GM21825 (cell line): Measurements from ENCODE around the gene TBP.
"Not testable (repeated sequence)": the region's sequence is repeated elsewhere in the genome, so short reads cannot be mapped to it uniquely, and the experiment has no call there.

Experiments used
- ATAC-seq: cut with Tn5 transposase; IDR thresholded peaks from one replicate; pipeline ENCODE4 v1.9.1; 2021; ENCODE audit warnings: mild to moderate bottlenecking, moderate library complexity; ENCODE audit not compliant: unreplicated experiment

Gene TBP

DNA sequence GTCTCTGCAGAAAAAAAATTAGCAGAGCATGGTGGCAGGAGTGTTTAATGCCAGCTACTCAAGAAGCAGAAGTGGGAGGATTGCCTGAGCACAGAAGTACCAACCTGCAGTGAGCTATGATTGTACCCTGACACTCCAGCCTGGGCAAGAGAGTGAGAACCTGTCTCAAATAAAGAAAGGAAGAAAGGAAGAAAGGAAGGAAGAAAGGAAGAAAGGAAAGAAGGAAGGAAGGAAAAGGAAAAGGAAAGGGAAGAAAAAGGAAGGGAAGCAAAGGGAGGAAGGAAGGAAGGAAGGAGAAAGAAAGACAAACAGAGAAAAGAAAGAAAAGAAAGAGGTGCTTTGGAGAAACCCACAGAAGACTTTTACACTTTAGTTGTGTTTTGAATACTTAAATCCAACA, 43.1 kb downstream of the TBP start:
- ATAC-seq, result no peak

- ATAC-seq, result no peak
Observed at GRCh38 chr6:170605574-170606259, 51.5 kb downstream of the TBP start.

DNA sequence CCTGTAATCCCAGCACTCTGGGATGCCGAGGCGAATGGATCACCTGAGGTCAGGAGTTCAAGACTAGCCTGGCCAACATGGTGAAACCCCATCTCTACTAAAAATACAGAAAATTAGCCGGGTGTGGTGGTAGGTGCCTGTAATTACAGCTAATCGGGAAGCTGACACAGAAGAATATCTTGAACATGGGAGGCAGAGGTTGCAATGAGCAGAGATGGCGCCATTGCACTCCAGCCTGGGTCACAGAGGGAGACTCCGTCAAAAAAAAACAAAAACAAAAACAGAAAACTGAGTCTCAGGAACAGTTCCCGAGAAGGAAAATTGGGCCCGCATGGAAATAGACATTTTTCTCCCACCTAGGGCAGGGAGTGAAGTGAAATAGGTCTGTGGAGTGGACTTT, 55.1 kb downstream of the TBP start:
- ATAC-seq, result not testable (repeated sequence)

GRCh38 chr6:170612256-170612804, 58.2 kb downstream of the TBP start:
- ATAC-seq, result peak; percentile 70

GRCh38 chr6:170616020-170616554, 61.9 kb downstream of the TBP start:
- ATAC-seq, result not testable (repeated sequence)
